HG03439 (cell line): ENCODE results near the gene ASGR1.
"Not testable (repeated sequence)": the region's sequence is repeated elsewhere in the genome, so short reads cannot be mapped to it uniquely, and the experiment has no call there.

ENCODE experiments used
- ATAC-seq: cut with Tn5 transposase; IDR thresholded peaks from one replicate; pipeline ENCODE4 v1.9.1; 2021; ENCODE audit warnings: mild to moderate bottlenecking, moderate library complexity; ENCODE audit not compliant: unreplicated experiment

The ASGR1 gene

DNA sequence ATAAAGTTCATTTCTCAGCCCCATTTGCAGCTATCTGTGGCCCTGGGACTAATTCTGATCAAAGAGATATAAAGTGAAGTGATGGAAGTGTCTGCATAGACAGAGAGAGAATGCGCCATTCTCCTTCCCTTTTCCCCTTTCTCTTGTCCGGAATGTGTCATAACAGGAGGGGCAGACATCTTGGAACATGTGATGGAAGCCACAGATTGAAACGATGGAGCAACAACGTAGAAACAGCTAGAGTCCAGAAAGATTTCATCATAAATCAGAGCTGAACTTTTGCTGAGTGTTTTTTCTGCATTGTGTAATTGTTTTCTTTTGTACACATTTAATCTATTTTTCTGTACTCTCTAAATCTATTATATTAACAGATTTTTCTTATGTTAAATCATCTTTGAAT, 11.3 kb downstream of the ASGR1 start:
- no peak for ATAC-seq

DNA sequence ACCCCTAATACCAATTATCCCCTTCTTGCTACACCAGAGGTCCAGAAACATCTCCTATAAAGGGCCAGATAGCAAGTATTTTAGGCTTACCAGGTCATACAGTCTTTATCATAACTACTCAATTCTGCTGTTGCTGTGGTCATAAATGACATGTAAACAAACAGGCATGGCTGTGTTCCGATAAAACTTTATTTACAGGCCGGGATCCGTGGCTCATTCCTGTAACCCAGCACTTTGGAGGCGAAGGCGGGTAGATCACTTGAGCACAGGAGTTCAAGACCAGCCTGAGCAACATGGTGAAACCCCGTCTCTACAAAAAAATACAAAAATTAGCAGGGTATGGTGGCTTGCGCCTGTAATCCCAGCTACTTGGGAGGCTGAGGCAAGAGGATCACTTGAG, 12.3 kb downstream of the ASGR1 start:
- no peak for ATAC-seq

DNA sequence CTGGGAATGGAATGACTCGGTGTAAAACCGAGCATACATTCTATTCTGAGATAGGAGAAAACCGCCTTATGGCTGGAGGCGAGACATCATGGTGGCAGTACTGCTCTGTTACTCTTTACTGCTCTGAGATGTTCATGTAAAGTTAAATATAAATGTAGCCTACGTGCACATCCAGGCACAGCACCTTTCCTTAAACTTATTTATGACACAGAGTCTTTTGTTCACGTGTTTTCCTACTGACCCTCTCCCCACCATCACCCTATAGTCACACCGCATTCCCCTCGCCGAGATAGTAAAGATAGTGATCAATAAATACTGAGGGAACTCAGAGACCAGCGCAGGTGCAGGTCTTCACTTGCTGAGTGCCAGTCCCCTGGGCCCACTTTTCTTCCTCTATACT, 19.6 kb downstream of the ASGR1 start:
- ATAC-seq = not testable (repeated sequence)

DNA sequence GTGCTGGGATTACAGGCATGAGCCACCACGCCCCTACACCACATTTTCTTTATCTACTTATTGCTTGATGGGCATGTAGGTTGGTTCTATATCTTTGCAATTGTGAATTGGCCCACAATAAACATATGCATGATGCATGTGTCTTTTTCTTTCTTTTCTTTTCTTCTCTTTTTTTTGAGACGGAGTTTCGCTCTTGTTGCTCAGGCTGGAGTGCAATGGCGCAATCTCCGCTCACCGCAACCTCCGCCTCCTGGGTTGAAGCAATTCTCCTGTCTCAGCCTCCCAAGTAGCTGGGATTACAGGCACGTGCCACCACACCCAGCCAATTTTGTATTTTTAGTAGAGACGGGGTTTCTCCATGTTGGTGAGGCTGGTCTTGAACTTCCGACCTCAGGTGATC, 20.7 kb downstream of the ASGR1 start:
- ATAC-seq = not testable (repeated sequence)

DNA sequence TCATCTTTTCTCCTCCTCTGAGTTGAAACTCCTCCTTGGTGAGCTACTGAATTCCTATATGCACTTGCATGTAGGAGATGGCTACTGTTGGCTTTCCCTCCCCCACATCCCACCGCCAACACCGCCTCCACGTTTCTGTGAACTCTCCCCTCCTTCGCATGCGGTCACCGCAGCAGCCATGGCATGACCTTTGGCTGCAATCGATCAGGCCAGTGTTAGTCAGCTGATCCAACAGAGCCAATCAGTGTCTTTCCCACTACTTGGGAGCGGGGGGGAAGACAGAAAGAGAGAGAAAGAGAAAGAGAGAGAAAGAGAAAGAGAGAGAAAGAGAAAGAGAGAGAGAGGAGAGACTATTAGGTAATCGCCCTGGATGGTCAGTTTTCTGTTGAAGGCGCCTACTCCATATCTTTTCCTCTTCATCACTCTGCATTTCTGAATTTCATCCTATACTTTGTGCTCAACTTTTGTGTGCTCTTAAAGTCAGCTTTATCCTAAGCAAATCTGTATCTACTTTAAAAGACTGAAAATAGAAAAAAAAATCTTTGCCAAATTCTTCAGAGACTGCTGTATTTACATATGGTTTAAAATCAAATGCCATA, 22.7 kb downstream of the ASGR1 start:
- no peak for ATAC-seq

- ATAC-seq = no peak
Measured at GRCh38 chr17:7147772-7148171, 31.4 kb downstream of the ASGR1 start.

GRCh38 chr17:7146115-7146514, 33.1 kb downstream of the ASGR1 start:
- ATAC-seq = no peak

DNA sequence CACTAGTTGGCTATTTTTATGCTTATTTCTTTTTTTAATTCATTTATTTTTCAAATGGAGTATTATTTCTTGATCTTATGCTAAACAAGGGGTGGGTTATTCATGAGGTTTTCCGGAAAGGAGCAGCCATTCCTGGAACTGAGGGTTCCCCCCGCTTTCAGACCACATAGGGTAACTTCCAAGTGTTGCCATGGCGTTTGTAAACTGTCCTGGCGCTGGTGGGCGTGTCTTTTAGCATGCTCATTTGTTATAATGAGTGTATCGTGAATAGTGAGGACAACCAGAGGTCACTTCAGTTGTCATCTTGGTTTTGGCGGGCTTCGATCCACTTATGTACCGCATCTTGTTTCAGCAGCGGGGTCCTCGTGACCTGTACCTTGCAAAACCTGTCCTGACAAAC, 35.0 kb downstream of the ASGR1 start:
- no peak for ATAC-seq

GRCh38 chr17:7141824-7142223, 37.3 kb downstream of the ASGR1 start:
- ATAC-seq = no peak

DNA sequence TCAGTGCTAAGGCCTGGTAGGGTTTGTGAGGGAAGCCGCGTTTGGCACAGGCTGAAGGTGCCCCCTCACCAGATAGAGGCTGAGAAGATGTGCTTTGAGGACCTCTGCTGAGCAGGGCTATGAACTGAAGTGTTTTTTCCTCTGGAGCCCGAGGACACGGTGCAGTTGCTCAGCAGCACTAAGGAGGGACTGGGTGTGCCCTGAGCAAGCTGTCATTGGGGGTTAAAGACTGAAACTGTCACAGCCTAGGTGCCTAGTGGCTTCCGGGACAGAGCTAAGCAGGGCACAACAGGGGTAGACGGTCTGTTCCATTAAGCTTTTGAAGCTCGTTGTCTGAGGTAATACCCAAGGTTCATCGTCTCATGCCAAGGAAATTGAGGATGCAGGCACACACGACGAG, 39.8 kb downstream of the ASGR1 start:
- ATAC-seq = no peak

- ATAC-seq = no peak
Measured at GRCh38 chr17:7138800-7139381, 40.3 kb downstream of the ASGR1 start.

DNA sequence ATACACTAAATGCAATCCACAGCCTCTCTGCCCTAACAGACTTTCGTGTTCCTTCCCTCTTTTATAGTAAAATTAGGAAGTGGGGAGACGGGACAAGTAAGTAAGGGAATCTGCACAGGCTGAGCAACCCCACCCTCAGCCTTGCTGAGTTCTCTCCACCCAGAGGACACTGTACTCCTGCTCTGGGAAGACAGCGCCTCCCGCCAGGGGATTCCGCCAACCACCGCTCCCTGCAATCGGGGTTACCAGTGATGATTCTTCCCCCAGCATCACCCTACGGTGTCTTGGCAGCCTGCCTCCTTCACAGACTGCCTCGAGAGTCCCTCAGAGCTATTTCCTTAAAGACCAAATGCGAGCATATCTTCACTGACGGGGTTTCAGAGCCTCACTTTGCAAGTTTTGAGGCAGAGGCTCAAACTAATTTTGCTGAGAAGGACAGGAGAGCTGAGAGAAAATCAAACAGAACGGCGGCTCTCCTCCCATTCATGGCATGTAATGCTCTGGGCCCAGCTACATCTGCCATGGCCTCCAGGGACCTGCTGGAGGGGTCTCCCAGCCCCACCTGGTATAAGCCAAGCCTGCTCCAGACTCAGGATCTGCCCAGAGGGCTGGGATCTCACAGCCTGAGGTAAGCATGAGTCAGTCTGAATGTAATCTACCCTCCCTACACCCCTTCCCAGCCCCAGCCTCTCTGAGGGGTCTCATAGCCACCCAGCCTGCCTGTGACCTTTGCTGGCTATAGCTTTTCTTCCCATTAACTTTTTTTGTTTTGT, 41.8 kb downstream of the ASGR1 start:
- no peak for ATAC-seq

- no peak for ATAC-seq
Measured at GRCh38 chr17:7136266-7136877, 42.8 kb downstream of the ASGR1 start.

- no peak for ATAC-seq
Measured at GRCh38 chr17:7133916-7134315, 45.3 kb downstream of the ASGR1 start.

DNA sequence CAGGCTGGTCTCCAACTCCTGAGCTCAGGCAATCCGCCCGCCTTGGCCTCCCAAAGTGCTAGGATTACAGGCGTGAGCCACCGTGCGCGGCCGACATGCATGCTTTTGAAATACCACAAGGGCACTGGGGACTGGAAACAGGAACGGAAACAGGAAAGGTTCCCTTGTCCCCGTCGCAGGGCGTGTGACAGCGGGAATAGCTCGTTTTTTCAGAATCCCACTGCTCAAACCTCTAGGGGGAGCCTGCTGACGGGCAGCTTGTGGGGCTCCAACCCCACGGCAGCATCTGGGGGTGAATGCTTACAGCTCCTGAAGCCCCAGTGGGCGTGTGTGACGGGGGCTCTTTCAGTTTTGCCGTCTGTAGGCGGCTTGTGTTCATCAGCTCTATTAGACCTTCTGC, 45.7 kb downstream of the ASGR1 start:
- no peak for ATAC-seq

GRCh38 chr17:7132511-7133094, 46.6 kb downstream of the ASGR1 start:
- ATAC-seq = peak; percentile 66

DNA sequence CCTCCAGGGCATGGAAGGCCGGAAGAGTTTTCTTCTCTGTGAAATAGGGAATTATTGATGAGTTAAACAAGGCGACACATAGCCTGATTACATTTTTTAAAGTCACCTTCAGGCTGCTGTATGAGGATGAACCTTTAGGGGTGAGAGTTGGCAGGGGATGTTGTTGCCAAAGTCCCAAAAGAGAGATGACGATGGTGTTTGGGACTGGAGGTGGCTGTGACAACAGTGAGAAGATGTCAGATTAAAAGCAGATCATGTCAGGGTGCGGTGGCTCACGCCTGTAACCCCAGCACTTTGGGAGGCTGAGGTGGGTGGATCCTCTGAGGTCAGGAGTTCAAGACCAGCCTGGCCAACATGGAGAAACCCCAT, 47.8 kb downstream of the ASGR1 start:
- ATAC-seq = no peak

GRCh38 chr17:7130621-7131422, 48.3 kb downstream of the ASGR1 start:
- no peak for ATAC-seq

GRCh38 chr17:7129311-7129710, 49.9 kb downstream of the ASGR1 start:
- no peak for ATAC-seq

GRCh38 chr17:7128160-7128559, 51.0 kb downstream of the ASGR1 start:
- no peak for ATAC-seq

- ATAC-seq = not testable (repeated sequence)
Measured at GRCh38 chr17:7127501-7127900, 51.7 kb downstream of the ASGR1 start.
